Left renal pelvis (tissue), 4 donors: Measurements from ENCODE around the gene SURF2. TPM values are rescaled to one million over a fixed set of nuclear protein-coding genes. Genes with fewer than 3 reads are reported as not detected.
"Not testable (repeated sequence)": the region's sequence is repeated elsewhere in the genome, so short reads cannot be mapped to it uniquely, and the experiment has no call there.

Experiments used
- DNase-seq, 4 donors: peaks; one replicate each; pipeline ENCODE4 v3.0.0-alpha.2; 2013; ENCODE audit warnings: low read depth in 4 of 4, low spot score in 3 of 4
- polyA plus RNA-seq, 4 donors: library from polyadenylated mRNA; unstranded; fragments of 120-200 nt; gene quantifications; one replicate each; pipeline ENCODE4 v1.2.1, GENCODE V29; 2013; ENCODE audit not compliant: insufficient read length in 4 of 4

SURF2 gene
- polyA plus RNA-seq, 4 donors = 12.4 to 25.6 (median 20.9) TPM

- no peak for DNase-seq
These were observed 18.9 kb downstream of the SURF2 start for GRCh38 chr9:133375116-133375723.

GRCh38 chr9:133375724-133376654, 19.6 kb downstream of the SURF2 start, which contains the start of the genes STKLD1 and SURF4:
STKLD1 (plus strand) TSS chr9:133376366; CDS start chr9:133376474, 108 bp downstream.
SURF4 (minus strand) TSS chr9:133376060; CDS start chr9:133375969, 91 bp downstream.
- peak; percentile 82 to 90 (median 90) for DNase-seq

- DNase-seq = not testable (repeated sequence)
These were observed 20.9 kb downstream of the SURF2 start for GRCh38 chr9:133377280-133377679.

- no peak for DNase-seq
These were observed 21.4 kb downstream of the SURF2 start for GRCh38 chr9:133377721-133378216.

GRCh38 chr9:133378408-133378962, 22.1 kb downstream of the SURF2 start:
- no peak for DNase-seq

- DNase-seq = no peak
These were observed 23.1 kb downstream of the SURF2 start for GRCh38 chr9:133379153-133380086.

- no peak for DNase-seq
These were observed 24.4 kb downstream of the SURF2 start for GRCh38 chr9:133380734-133381133.

GRCh38 chr9:133382507-133383141, 26.3 kb downstream of the SURF2 start:
- no peak for DNase-seq

GRCh38 chr9:133383438-133383837, 27.1 kb downstream of the SURF2 start:
- DNase-seq = no peak

GRCh38 chr9:133384736-133385321, 28.5 kb downstream of the SURF2 start:
- no peak for DNase-seq

GRCh38 chr9:133385452-133385851, 29.1 kb downstream of the SURF2 start:
- no peak for DNase-seq

- DNase-seq = no peak
These were observed 30.0 kb downstream of the SURF2 start for GRCh38 chr9:133386338-133386737.

GRCh38 chr9:133387680-133388079, 31.3 kb downstream of the SURF2 start:
- no peak for DNase-seq

- DNase-seq = no peak
These were observed 32.7 kb downstream of the SURF2 start for GRCh38 chr9:133389025-133389557.

GRCh38 chr9:133389562-133389961, 33.2 kb downstream of the SURF2 start:
- no peak for DNase-seq

GRCh38 chr9:133390713-133391112, 34.4 kb downstream of the SURF2 start:
- DNase-seq = no peak

GRCh38 chr9:133391449-133391848, 35.1 kb downstream of the SURF2 start:
- DNase-seq = not testable (repeated sequence)

- not testable (repeated sequence) for DNase-seq
These were observed 36.0 kb downstream of the SURF2 start for GRCh38 chr9:133392308-133392707.

- DNase-seq = no peak
These were observed 37.0 kb downstream of the SURF2 start for GRCh38 chr9:133393399-133393798.
